ENCODE results near the gene PRAC2. TPM values are rescaled to one million over a fixed set of nuclear protein-coding genes. Genes with fewer than 3 reads are reported as not detected.

Gene PRAC2
- polyA plus RNA-seq, 1 donor (not counting 4 experiments of a cell fraction or from before 2014, with no cell fraction given): not detected

DNA sequence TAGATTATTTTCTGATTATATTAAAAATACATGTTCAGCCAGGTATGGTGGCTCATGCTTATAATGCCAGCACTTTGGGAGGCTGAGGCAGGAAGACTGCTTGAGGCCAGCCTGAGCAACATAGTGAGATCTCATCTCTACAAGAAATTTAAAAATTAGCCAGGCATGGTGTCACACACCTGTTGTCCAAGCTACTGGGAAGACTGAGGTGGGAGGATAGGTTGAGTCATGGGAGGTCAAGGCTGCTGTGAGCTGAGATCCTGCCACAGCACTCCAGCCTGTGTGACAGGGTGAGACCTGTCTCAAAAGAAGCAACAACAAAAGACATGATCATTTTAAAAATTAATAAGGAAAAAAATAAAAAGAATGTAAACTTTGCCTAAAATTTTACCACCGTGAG is 41.4 kb upstream of the PRAC2 start:
- peaks cover 19% of the 10 kb centered on the region for H3K27me3 ChIP-seq (ENCODE audit: control insufficient read depth, extremely low read depth, insufficient read depth, low read length)
- TF ChIP-seq, protein P1, sequence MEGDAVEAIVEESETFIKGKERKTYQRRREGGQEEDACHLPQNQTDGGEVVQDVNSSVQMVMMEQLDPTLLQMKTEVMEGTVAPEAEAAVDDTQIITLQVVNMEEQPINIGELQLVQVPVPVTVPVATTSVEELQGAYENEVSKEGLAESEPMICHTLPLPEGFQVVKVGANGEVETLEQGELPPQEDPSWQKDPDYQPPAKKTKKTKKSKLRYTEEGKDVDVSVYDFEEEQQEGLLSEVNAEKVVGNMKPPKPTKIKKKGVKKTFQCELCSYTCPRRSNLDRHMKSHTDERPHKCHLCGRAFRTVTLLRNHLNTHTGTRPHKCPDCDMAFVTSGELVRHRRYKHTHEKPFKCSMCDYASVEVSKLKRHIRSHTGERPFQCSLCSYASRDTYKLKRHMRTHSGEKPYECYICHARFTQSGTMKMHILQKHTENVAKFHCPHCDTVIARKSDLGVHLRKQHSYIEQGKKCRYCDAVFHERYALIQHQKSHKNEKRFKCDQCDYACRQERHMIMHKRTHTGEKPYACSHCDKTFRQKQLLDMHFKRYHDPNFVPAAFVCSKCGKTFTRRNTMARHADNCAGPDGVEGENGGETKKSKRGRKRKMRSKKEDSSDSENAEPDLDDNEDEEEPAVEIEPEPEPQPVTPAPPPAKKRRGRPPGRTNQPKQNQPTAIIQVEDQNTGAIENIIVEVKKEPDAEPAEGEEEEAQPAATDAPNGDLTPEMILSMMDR (optimal IDR thresholded peaks at IDR 0.05 in 1 of 3, IDR thresholded peaks at IDR 0.05 in 1 of 3, conservative IDR thresholded peaks at IDR 0.05 in 1 of 3; ENCODE audit: extremely low read depth in 1 of 3, insufficient read depth in 2 of 3, low read length in 3 of 3): no peak
- TF ChIP-seq EZH2 (IDR thresholded peaks at IDR 0.05; ENCODE audit: low read length): no peak
- no peak overlapping the region for H3K4me3 ChIP-seq (ENCODE audit: control insufficient read depth in 2 of 3, extremely low read depth in 1 of 3, insufficient read depth in 2 of 3, low read depth in 1 of 3, low read length in 3 of 3)
- dilution Hi-C loops (cut with MboI; ENCODE audit: extremely low pct_ligation_motif_present, low sequenced_read_pairs): no loop called here
- H3K27ac ChIP-seq (ENCODE audit: control insufficient read depth, insufficient read depth, low read length): no peak overlapping the region
- H3K79me2 ChIP-seq (ENCODE audit: control insufficient read depth, insufficient read depth, low read length): no peaks in the 10 kb centered on the region
- H3K9me3 ChIP-seq (ENCODE audit: control insufficient read depth, low read depth, low read length): no peaks in the 10 kb centered on the region
- DNase-seq (ENCODE audit: low read depth, low spot score): no peak
- no peak overlapping the region for H3K9ac ChIP-seq (ENCODE audit: control insufficient read depth, extremely low read depth, insufficient read depth, low read length)
- FAIRE-seq: no peak
- H3K9me1 ChIP-seq (ENCODE audit: control insufficient read depth, extremely low read depth, insufficient read depth, low read length): no peaks in the 10 kb centered on the region
- H3K4me2 ChIP-seq (ENCODE audit: control insufficient read depth, extremely low read depth, insufficient read depth, low read depth, low read length): no peak overlapping the region
- no peak overlapping the region for H2AFZ ChIP-seq (ENCODE audit: control insufficient read depth, low read length)
- H3K4me1 ChIP-seq (ENCODE audit: control insufficient read depth, extremely low read depth, insufficient read depth, low read length): peaks cover 6% of the 10 kb centered on the region
- H3K36me3 ChIP-seq (ENCODE audit: control insufficient read depth in 2 of 2, extremely low read depth in 1 of 2, insufficient read depth in 2 of 2, low read length in 2 of 2): no peaks in the 10 kb centered on the region
- H4K20me1 ChIP-seq (ENCODE audit: control insufficient read depth, extremely low read depth, insufficient read depth, low read length): no peaks in the 10 kb centered on the region

DNA sequence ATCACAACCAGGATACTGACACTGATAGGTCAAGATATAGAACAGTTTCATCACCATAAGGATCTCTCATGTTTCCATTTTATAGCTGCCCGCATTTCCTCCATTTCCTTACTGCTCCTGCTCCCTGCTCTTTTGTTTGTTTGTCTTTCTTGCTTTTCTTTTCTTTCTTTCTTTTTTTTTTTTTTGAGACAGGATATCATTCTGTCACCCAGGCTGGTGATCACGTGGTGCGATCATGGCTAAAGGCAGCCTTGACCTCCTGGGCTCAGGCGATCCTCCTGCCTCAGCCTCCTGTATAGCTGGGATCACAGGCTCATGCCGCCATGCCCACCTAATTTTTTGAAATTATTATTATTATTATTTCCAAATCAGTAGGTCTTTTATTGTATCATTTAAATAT is 32.3 kb upstream of the PRAC2 start:
- no peak overlapping the region for H2AFZ ChIP-seq (ENCODE audit: control insufficient read depth, low read length)
- no peak overlapping the region for H3K4me2 ChIP-seq (ENCODE audit: control insufficient read depth, extremely low read depth, insufficient read depth, low read depth, low read length)
- no peaks in the 10 kb centered on the region for H3K79me2 ChIP-seq (ENCODE audit: control insufficient read depth, insufficient read depth, low read length)
- no peaks in the 10 kb centered on the region for H3K9me3 ChIP-seq (ENCODE audit: control insufficient read depth, low read depth, low read length)
- no peak overlapping the region for H3K27ac ChIP-seq (ENCODE audit: control insufficient read depth, insufficient read depth, low read length)
- dilution Hi-C loops (cut with MboI; ENCODE audit: extremely low pct_ligation_motif_present, low sequenced_read_pairs): no loop called here
- DNase-seq (ENCODE audit: low read depth, low spot score): no peak
- peaks cover 4% of the 10 kb centered on the region for H3K27me3 ChIP-seq (ENCODE audit: control insufficient read depth, extremely low read depth, insufficient read depth, low read length)
- TF ChIP-seq, protein P1 (optimal IDR thresholded peaks at IDR 0.05 in 1 of 3, IDR thresholded peaks at IDR 0.05 in 1 of 3, conservative IDR thresholded peaks at IDR 0.05 in 1 of 3; ENCODE audit: extremely low read depth in 1 of 3, insufficient read depth in 2 of 3, low read length in 3 of 3): no peak
- no peak for TF ChIP-seq EZH2 (IDR thresholded peaks at IDR 0.05; ENCODE audit: low read length)
- H3K9me1 ChIP-seq (ENCODE audit: control insufficient read depth, extremely low read depth, insufficient read depth, low read length): no peaks in the 10 kb centered on the region
- H4K20me1 ChIP-seq (ENCODE audit: control insufficient read depth, extremely low read depth, insufficient read depth, low read length): no peaks in the 10 kb centered on the region
- H3K4me1 ChIP-seq (ENCODE audit: control insufficient read depth, extremely low read depth, insufficient read depth, low read length): no peaks in the 10 kb centered on the region
- no peak overlapping the region for H3K4me3 ChIP-seq (ENCODE audit: control insufficient read depth in 2 of 3, extremely low read depth in 1 of 3, insufficient read depth in 2 of 3, low read depth in 1 of 3, low read length in 3 of 3)
- H3K36me3 ChIP-seq (ENCODE audit: control insufficient read depth in 2 of 2, extremely low read depth in 1 of 2, insufficient read depth in 2 of 2, low read length in 2 of 2): no peaks in the 10 kb centered on the region
- H3K9ac ChIP-seq (ENCODE audit: control insufficient read depth, extremely low read depth, insufficient read depth, low read length): no peak overlapping the region
- no peak for FAIRE-seq

Measured in keratinocyte (primary cell).